IPS DF 4.7 (cell line): ENCODE results near the gene EMILIN2.

Source experiments
- DNase-seq: peaks from one replicate; pipeline ENCODE4 v3.0.0-alpha.2; 2013; ENCODE audit warnings: low spot score; ENCODE audit errors: extremely low read depth

Gene EMILIN2

DNA sequence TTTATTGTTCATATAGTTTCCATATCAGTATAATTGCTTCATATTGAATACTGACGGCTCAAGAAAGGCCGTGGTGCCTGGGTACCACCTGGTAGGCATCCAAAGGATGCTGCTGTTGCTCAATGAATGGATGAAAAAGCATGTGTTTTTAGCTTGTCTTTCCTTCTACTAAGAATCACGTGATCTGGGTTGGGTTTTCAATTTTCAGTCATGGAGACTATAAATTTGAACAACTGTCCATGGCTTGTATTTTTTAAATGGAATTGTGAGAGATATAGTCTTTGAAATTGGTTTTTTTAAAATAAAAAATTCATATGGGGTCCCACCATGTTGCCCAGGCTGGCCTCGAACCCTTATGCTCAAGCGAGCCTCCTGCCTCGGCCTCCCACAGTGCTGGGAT is 25.3 kb downstream of the EMILIN2 start:
- DNase-seq: no peak

DNA sequence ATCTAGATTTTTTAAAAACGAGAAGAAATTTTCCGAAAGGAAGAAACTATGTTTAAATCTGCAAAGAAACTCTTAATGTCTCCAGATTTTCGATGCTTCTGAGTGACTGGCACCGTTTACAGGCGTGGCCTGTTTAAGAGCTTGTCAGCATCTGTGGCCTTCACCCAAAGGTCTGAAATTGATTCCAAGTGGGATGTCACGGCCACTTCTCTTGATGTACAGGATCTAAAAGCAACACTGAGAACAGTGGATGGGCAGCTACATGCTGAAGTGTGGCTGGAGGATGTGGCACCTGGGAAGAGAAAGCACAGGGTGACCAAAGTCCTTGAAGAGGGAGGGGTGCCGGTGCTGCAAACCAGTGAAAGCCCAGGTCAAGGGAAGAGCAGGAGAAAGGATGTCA is 28.0 kb downstream of the EMILIN2 start:
- DNase-seq: no peak

DNA sequence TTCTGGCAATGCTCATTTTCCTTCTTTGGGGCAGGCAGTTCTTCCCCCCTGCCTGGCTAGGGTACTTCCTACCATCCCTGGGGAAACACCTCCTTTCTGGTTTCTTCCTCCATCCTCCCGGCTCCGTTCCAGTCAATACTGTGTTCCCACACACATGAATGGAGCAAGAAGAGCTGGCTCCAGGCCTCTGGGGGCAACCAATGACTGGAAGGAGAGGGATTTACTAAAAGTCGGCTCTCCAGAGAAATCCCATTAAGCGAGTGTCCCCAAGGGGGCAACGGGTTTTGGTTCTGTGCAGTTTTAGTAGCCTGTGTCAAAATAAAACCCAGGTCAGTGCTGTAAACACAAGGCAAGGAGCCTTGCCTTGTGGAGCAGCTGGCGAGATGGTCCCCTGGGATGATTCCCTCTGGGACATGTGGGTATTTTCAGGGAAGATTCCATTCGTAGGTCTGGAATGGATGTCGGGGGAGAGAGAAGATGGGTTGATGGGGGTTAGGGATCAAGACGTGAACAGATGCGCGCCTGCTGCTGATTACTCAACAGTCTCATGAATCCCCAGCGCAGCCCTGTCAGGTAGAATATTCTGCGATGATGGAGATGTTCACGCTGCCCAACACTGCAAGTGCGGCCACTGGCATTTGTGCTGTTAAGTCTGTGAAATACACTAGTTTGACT is 32.0 kb downstream of the EMILIN2 start:
- no peak for DNase-seq

DNA sequence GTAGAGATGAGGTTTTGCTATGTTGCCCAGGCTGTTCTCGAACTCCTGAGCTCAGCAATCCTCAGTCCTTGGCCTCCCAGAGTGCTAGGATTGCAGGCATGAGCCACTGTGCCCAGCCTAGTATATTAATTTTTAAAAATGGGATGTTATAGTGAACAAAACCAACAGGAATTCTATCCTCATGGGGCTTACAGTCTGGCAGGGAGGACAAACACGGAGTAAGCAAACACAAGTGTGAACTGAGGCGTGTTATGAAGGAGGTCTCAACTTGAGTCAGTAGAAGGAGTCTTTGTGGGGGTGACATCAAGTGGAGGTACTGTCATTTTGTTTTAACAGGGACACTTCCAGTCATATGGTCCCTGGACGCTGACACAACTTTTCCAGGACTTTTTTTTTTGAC is 33.1 kb downstream of the EMILIN2 start:
- DNase-seq: no peak

DNA sequence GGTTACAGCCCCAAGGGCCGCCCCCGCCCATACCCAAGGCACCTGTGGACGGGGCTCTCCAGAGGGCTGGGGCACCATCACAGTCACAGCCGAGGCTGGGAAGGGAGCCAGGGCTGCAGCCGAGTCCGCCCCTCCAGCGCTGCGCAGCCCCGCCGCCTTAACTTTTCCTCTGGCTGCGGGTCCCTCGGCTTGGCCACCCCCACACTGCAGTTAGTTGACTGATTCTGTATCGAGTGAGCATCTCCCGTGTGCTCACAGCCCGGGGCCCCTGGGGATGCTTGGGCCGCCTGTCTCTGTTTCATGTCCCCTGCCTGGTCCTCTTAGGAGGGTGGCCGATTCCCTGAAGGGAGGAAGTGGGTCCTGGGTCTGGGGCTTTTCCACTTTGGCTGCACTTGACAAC is 33.7 kb downstream of the EMILIN2 start:
- no peak for DNase-seq

DNA sequence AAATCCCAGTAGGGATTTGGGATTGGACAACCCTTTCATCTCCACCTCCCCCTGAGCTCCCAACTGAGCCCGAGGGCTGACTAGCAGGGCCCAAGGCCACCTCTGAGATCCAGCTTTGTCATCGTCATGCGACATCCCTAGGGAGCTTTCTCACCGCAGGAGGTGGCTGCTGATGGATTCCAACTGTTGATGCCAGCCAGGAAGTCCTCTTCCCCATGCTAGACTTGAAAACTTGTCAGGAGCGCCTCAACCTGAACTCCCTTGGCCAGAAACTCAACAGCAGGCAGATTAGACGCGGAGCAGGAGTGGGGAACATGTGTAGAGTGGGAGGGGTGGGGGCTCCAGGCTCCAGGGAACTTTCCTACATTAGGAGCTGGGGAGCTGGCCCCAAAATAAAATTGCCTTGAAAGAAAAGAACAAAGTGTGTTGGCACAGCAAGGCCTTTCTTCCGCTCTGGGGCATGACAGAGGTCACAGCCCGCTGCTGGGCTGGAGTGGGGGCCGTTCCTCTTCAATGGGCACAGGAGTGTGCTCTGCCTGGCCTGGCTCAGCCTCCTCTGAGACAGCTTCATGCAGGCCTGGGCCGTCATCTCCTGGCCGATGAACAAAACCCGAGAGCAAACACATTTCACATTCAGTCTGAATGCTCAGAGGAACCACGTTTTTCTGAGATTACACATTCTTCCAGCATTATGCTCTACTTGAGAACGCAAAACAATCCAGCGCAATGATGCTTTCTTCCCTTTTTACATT is 34.5 kb downstream of the EMILIN2 start:
- no peak for DNase-seq

DNA sequence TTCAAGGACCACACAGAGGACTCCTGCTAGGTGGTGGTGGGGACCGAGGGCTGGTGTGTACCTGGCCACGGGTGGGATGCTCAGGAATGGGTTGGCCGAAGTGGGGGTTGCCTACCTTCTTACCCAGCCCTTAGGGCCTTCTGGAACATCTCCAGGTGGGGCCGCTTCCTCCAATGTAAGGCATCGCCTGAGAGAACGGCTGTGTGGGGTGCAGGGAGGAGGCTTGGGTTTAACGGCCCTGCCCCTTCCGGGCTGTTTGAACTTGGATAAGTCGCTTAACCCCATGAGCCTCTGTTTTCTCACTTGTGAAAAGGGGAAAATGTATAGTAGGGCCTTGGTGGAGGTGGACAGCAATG is 35.0 kb downstream of the EMILIN2 start:
- DNase-seq: no peak

DNA sequence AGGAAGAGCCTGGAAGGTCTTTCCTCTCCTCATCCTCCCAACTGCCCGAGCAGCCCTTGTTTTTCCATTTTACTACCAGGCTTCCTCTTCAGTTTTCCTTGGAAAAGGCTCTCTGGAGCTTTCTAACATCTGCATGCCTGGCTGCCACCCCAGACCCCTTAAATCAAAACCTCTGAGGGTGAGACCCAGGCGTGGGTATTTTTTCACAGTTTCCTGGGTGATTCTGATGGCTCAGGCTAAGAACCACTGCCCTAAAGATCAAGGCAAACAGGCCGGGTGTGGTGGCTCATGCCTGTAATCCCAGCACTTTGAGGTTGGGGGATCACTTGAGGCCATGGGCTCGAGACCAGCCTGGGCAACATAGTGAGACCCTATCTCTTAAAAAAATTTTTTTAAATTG is 35.4 kb downstream of the EMILIN2 start:
- no peak for DNase-seq

DNA sequence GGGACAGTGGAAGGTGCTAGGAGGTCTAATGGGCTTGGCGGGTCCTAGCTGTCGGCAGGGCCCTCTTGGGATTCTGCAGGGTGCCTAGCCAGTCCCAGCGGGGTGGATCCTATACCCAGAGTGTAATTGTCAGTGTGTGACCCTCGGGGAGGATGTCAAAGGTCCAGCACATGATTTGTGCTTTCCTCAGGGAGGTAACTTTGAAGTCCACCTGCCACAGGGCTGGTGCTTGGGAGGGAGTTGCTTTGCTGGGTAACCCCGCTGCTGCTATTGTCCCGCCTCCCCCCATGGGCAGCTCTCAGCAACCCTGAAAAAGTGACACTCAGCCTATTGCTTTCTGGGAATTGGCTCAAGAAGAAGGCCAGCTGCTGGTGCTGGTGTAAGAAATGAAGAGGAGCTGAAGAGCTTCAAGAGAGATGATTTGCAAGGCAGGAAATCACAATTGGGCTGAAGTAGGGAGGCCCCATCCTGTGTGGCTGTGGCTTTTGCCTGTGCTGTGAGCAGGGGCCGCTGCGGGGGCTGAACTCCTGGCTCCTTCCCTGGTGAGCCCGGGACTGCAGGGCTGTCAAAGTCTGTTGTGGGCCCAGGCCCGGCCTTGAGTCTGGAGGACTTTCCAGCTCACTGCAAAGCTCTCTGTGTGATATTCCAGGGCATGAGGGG is 36.4 kb downstream of the EMILIN2 start:
- DNase-seq: no peak

DNA sequence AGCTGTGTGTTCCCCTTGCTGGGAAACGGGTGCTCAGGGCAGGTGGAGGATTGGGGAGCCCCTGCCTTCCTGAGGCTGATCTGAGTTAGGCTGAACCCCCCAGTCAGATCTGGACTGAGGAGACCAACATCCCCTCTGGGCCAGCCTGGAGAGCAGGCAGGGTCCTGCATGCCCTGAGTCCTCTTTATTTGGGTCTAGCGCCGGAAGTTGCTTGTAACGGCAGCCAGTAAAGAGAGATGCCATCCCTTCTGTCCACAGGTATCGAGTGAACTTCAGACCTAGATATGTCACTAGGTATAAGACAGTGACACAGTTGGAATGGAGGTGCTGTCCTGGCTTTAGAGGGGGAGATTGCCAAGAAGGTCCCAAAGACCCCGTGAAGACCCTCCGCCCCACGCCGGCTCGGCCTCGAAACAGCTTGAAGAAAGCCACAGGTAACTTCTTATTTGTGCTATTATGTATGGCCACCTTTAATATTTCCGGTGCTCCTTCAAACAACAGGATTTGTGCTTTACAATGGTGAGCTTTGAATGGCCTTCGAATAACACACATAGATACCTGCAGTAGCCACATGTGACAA is 38.0 kb downstream of the EMILIN2 start:
- DNase-seq: no peak

DNA sequence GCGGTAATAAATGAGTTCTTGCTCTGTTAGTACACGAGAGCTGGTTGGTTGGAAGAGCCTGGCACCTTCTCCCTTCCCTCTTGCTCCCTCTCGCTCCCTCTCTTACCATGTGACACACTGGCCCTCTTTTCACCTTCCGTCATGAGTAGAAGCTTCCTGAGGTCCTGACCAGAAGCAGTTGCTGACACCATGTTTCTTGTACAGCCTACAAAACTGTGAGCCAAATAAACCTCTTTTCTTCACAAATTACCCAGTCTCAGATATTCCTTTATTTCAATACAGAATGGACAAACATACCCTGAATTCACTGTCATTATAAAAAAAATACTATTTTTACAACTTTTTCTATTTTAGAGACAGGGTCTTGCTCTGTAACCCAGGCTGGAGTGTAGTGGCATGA is 40.7 kb downstream of the EMILIN2 start:
- DNase-seq: no peak

DNA sequence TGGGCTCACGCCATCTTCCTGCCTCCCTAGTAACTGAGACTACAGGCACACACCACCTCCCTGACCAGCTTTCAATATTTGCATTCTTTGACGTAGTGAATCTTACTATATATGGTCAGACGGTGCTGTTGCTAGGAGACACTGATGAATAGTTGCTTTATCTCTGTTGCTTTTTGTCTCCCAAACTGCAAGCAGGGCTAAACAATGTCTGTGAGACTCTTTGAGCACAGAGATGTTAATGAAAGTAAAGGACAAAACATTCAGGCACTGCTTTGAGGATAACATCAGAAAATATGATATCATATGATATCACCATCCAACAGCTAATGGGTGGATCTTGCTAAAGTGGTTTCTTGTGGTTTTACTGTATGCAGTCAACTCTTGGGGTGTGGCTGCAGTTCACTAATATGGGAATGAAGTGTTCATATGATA is 43.0 kb downstream of the EMILIN2 start:
- DNase-seq: no peak

DNA sequence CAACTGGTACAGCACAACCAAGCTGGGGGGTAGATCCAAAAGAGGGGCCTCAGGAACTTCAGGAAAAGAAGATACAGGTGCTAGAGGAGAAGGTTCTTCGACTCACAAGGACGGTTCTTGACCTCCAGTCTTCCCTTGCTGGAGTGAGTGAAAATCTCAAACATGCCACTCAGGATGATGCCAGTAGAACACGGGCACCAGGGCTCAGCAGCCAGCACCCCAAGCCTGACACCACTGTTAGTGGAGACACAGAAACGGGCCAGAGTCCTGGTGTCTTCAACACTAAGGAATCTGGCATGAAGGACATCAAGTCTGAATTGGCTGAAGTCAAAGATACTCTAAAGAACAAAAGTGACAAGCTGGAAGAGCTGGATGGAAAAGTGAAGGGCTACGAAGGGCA is 43.8 kb downstream of the EMILIN2 start:
- no peak for DNase-seq

DNA sequence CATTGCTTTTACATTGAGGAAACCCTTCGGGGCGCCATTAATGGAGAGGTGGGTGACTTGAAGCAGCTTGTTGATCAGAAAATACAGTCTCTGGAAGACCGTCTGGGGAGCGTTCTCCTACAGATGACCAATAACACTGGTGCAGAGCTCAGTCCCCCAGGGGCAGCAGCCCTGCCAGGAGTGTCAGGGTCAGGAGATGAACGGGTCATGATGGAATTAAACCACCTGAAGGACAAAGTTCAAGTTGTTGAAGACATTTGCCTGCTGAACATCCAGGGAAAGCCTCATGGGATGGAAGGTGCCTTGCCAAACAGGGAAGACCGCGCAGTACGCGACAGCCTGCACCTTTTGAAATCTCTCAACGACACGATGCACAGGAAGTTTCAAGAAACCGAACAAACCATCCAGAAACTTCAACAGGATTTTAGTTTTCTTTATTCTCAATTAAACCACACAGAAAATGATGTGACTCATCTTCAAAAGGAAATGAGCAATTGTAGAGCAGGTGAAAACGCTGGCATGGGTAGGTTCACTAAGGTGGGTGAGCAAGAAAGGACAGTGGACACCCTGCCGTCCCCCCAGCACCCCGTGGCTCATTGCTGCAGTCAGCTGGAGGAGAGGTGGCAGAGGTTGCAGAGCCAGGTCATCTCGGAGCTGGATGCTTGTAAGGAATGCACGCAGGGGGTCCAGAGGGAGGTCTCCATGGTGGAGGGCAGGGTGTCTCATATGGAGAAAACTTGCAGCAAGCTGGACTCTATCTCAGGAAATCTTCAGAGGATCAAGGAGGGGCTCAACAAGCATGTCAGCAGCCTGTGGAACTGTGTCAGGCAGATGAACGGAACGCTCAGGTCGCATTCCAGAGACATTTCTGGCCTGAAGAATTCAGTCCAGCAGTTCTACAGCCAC is 45.0 kb downstream of the EMILIN2 start:
- DNase-seq: no peak

DNA sequence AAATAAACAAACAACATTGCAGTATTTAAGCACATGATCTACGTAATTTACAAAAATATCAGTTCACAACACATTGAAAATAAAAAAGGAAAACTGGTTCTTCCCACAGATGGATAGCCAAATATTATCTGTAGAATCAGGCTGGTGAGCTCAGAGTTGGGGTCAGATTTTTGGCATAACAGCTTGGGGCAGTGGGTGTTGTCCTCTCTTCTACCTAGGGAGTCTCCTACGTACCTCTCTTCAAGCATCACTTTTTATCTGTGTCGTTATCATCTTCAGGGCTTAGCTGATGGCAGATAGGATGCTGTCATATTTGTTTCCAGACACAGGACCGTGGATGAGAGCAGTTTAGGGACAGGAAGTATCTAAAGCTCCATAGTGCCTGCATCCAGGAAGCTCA is 46.2 kb downstream of the EMILIN2 start:
- DNase-seq: no peak

DNA sequence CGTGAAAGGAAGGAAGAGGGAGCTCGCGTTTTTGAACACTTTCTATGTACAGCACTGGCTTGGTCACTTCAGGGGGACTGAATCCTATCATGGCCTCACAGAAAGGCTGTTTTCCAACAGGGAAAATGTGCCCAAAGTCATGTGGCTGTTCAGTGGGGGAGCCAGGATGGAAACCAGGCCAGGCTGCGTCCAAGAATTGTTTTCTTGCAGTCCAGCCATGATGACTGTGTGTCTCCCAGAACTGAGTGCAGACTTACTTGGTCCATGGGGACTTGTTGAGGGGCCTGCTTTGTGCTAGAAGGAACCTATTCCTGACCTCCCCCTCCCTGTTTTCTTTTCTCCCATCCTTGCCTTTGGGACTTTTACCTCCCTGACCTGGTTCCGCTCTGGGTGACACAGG is 46.9 kb downstream of the EMILIN2 start:
- DNase-seq: no peak

DNA sequence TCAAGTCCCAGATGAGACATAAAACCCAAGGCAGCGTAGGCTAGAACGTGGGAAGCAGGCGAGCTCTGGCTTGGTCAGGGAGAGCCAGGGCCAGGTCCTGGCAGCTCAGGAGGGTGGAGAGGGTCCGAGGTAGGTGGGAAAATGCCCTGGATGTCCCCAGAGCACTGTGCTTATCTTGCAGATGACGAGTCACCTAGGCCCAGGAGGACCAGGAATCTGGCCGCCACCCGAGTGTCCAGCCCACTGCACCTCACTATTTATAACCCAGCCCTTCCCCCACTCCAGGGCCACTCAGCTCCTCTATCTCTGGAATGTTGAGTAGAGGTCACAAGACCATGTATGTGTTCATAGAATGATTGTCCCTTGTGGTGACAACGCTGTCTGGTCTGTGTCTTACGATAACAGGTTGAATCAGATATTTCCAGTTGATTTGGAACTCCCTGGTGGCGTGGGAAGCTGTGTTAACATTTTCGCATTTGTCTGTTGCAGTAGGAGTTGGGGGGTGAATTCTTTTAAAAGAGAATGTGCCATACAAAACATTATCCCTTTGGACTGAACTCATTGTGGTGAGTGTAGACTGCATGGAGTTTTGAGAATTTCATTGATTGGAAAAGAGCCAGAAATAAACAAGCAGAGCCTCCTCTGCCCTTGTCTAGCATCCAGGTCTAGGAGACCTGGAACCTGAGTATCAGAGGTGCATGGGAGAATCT is 47.5 kb downstream of the EMILIN2 start:
- no peak for DNase-seq

DNA sequence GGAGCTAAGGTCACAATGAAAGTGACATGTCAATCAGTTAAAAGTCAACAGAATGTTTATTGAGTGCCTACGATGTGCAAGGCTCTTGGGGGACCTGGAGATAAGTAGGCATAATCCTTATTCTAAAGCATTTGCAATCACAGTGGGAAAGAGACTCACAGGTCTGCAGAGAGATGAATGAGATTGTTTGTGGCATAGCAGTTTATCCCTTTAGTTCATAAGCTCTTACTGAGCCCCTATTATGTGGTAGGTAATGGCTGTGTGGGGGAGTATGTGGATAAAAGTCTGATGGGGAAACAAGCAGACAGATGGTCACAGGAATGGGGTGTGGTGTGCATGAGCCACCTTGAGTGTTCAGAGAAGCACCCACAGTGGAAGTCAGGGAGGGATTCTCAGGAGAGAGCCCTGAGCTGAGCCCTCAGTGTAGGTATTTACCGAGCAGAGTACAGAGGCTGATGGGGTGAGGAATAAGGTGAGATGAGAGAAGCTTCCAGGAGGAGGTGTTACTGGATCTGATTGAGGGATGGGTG is 48.1 kb downstream of the EMILIN2 start:
- no peak for DNase-seq

DNA sequence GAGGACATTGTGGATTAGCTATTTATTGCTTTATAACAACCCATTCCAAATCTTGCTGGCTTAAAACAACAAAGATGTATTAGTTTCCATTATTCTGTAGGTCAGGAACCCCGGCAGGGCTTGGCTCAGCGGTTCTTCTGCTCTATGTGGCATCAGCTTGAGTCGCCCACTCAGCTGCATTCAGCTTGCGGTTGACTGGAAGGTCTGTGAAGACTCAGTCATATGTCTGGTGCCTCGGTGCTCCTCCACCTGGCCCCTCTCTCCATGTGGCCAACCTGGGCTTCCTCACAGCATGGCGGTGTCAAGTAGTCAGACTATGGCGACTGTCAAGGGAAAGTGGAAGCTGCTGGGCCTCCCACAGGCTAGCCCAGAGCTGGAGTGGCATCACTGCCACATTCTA is 48.6 kb downstream of the EMILIN2 start:
- DNase-seq: no peak

DNA sequence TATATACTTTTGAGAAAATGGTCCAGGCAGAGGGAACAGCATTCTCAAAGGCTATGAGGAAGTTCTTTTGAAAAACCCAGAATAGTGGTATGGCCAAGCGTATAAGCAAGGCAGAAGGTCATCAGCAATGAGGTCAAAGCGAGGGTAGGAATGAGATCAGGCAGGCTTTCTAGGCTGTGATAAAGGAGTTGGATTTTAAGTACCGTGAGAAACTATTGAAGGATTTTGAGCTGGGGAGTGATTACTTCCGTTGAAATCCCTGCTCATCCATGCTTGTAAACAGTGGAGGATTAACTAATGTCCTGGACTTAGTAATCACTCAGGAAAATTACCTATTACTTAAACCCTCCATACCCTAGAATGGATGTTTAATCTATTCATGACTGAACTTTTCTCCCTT is 50.2 kb downstream of the EMILIN2 start:
- no peak for DNase-seq
